22Rv1 (cell line): ENCODE results near the gene AGAP2.

Experiments used
- H3K27ac ChIP-seq: fragments of 450-650 bp; 2 replicates; pipeline ENCODE4 v1.5.1; 2017
- ZFX ChIP-seq: fragments of 450-650 bp; IDR thresholded peaks from 2 replicates; pipeline ENCODE4 v1.6.1; 2017; ENCODE audit warnings: antibody characterized with exemption, borderline replicate concordance
- TF ChIP-seq, protein P1 (sequence below): fragments of 450-650 bp; IDR thresholded peaks from 2 replicates; pipeline ENCODE4 v1.5.1; 2017; ENCODE audit warnings: mild to moderate bottlenecking

AGAP2 gene

DNA sequence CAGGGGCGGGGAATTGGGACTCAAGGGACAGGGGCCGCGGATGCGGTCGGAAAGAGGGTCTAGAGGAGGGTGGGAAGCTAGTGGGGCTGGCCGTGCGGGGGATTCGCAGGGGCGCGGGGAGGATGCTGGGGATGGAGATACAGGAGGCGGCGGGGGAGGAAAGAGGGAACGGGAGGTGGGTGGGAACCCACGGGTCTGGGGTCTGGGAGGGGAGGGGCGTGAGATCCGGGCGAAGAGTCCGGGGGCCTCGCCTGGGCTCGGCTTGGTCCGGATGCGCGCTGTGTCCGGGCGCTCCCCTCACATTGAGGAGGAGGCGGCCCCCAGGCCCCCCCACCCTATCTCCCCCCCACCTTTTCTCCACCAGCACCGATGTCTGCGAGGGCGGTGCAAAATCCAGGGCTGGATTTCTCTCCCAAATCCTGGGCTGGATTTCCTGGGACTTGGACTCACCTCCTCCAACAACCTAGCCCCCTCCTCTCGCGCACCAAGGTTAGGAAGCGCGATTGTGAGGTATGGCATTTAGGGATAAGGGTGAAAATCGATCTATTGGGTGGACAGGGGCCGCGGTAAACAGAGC lies at the start of gene AGAP2:
Gene AGAP2 (minus strand): TSS at position 82 of the 577 bp plus-strand sequence. CDS start 496 bp downstream, outside the sequence.
- TF ChIP-seq ZFX: no peak
- TF ChIP-seq, protein P1, sequence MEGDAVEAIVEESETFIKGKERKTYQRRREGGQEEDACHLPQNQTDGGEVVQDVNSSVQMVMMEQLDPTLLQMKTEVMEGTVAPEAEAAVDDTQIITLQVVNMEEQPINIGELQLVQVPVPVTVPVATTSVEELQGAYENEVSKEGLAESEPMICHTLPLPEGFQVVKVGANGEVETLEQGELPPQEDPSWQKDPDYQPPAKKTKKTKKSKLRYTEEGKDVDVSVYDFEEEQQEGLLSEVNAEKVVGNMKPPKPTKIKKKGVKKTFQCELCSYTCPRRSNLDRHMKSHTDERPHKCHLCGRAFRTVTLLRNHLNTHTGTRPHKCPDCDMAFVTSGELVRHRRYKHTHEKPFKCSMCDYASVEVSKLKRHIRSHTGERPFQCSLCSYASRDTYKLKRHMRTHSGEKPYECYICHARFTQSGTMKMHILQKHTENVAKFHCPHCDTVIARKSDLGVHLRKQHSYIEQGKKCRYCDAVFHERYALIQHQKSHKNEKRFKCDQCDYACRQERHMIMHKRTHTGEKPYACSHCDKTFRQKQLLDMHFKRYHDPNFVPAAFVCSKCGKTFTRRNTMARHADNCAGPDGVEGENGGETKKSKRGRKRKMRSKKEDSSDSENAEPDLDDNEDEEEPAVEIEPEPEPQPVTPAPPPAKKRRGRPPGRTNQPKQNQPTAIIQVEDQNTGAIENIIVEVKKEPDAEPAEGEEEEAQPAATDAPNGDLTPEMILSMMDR: no peak
- no peak within 1 kb of the TSS for H3K27ac ChIP-seq

DNA sequence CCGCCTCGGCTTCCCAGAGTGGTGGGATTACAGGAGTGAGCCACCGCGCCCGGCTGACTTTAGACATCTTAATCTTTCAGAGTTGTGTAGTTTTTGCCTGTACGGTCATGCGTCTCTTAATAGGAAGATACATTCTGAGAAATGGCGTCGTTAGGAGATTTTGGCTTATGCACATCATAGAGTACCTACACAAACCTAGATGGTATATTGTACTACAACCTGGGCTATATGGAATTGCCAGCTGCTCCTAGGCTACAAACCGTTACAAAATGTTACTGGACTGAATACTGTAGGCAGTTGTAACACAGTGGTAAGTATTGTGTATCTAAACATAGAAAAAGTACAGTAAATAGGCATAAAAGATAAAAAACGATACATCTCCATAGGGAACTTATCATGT lies 45.3 kb upstream of the AGAP2 start:
- no peak for TF ChIP-seq ZFX
- TF ChIP-seq, protein P1: no peak
- H3K27ac ChIP-seq: no peak overlapping the region

DNA sequence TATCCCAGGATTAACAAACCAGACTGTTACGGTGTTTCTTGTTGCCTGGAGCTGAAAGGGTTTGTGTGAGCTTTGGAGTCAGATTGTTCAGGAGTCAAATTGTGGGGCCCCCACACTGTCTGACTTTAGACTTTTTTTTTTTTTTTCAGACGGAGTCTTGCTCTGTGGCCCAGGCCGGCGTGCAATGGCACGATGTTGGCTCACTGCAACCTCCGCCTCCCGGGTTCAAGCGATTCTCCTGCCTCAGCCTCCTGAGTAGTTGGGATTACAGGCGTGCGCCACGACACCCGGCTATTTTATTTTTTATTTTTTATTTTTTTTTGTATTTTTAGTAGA lies 44.9 kb upstream of the AGAP2 start:
- TF ChIP-seq ZFX: no peak
- H3K27ac ChIP-seq: peak overlapping the region; percentile 59

GRCh38 chr12:57782608-57783465 lies 44.3 kb upstream of the AGAP2 start, which contains the start of gene TSFM:
Gene TSFM (plus strand): TSS chr12:57782787. CDS start chr12:57782802, 15 bp downstream.
- TF ChIP-seq, protein P1: peak; percentile 99
- no peak for TF ChIP-seq ZFX
- peak within 1 kb of the TSS; percentile 59 for H3K27ac ChIP-seq

- H3K27ac ChIP-seq: peak overlapping the region; percentile 59; the same call in 1 of the 2 replicates
- no peak for TF ChIP-seq ZFX
- TF ChIP-seq, protein P1: no peak
Observed at GRCh38 chr12:57782243-57782607, 43.7 kb upstream of the AGAP2 start.

GRCh38 chr12:57781801-57782200 lies 43.3 kb upstream of the AGAP2 start:
- TF ChIP-seq, protein P1: no peak
- no peak for TF ChIP-seq ZFX
- H3K27ac ChIP-seq: peak overlapping the region; percentile 59; the same call in 1 of the 2 replicates

GRCh38 chr12:57781244-57781643 lies 42.7 kb upstream of the AGAP2 start:
- H3K27ac ChIP-seq: no peak overlapping the region
- TF ChIP-seq, protein P1: no peak
- TF ChIP-seq ZFX: no peak
